Activated naive CD8-positive, alpha-beta T cell treated with anti-CD3 and anti-CD28 coated beads, Interleukin-2, amount 50 U/mL, for 16 hours (primary cell): ENCODE data around the gene PPIP5K1.
"Not testable (repeated sequence)": the region's sequence is repeated elsewhere in the genome, so short reads cannot be mapped to it uniquely, and the experiment has no call there.

ENCODE experiments used
- DNase-seq: peaks from one replicate; pipeline ENCODE4 v3.0.0-alpha.2; 2020; ENCODE audit warnings: low read depth, low spot score

Gene PPIP5K1

GRCh38 chr15:43589778-43590466 is at the start of gene PPIP5K1:
Gene PPIP5K1, minus strand, starts transcription at chr15:43590208. Its CDS starts 5,704 bp downstream, at chr15:43584504.
- not testable (repeated sequence) for DNase-seq

GRCh38 chr15:43638464-43639204 is 48.6 kb upstream of the PPIP5K1 start:
- not testable (repeated sequence) for DNase-seq

GRCh38 chr15:43626937-43627336 is 36.9 kb upstream of the PPIP5K1 start:
- DNase-seq: not testable (repeated sequence)

GRCh38 chr15:43625106-43625505 is 35.1 kb upstream of the PPIP5K1 start:
- DNase-seq: no peak

GRCh38 chr15:43622068-43622799 is 32.2 kb upstream of the PPIP5K1 start:
- DNase-seq: not testable (repeated sequence)

GRCh38 chr15:43618700-43619099 is 28.7 kb upstream of the PPIP5K1 start, which contains the start of gene STRC:
Gene STRC, minus strand, starts transcription at chr15:43618800. Its CDS starts 78 bp downstream, at chr15:43618722.
- not testable (repeated sequence) for DNase-seq

- DNase-seq: not testable (repeated sequence)
Observed at GRCh38 chr15:43617750-43618149, 27.7 kb upstream of the PPIP5K1 start.

GRCh38 chr15:43602233-43602632 is 12.2 kb upstream of the PPIP5K1 start:
- not testable (repeated sequence) for DNase-seq

- DNase-seq: not testable (repeated sequence)
Observed at GRCh38 chr15:43600200-43600599, 10.2 kb upstream of the PPIP5K1 start.

GRCh38 chr15:43599131-43599530 is 9.1 kb upstream of the PPIP5K1 start:
- not testable (repeated sequence) for DNase-seq

- DNase-seq: not testable (repeated sequence)
Observed at GRCh38 chr15:43593328-43594190, 3.6 kb upstream of the PPIP5K1 start, which contains the start of gene CKMT1B. Gene CKMT1B, plus strand, starts transcription at chr15:43594027. Its CDS starts 192 bp downstream, at chr15:43594219.

- DNase-seq: not testable (repeated sequence)
Observed at GRCh38 chr15:43592841-43593240, 2.8 kb upstream of the PPIP5K1 start.

- DNase-seq: not testable (repeated sequence)
Observed at GRCh38 chr15:43574607-43575006, 15.4 kb downstream of the PPIP5K1 start.

GRCh38 chr15:43566615-43567014 is 23.4 kb downstream of the PPIP5K1 start:
- DNase-seq: not testable (repeated sequence)

GRCh38 chr15:43563793-43564192 is 26.2 kb downstream of the PPIP5K1 start:
- DNase-seq: not testable (repeated sequence)

GRCh38 chr15:43562753-43563152 is 27.3 kb downstream of the PPIP5K1 start:
- DNase-seq: not testable (repeated sequence)

- DNase-seq: no peak
Observed at GRCh38 chr15:43552986-43553385, 37.0 kb downstream of the PPIP5K1 start.

- DNase-seq: no peak
Observed at GRCh38 chr15:43552256-43552655, 37.8 kb downstream of the PPIP5K1 start.

GRCh38 chr15:43550527-43551363 is 39.3 kb downstream of the PPIP5K1 start:
- no peak for DNase-seq

- DNase-seq: no peak
Observed at GRCh38 chr15:43547539-43547938, 42.5 kb downstream of the PPIP5K1 start.
